GM19193 (cell line): ENCODE data around the gene ATOX1.

Source experiments
- POLR2A ChIP-seq: IDR thresholded peaks from 4 replicates; pipeline ENCODE4 v1.6.1; 2011; ENCODE audit not compliant: insufficient read depth, insufficient read length; ENCODE audit errors: extremely low read depth

ATOX1 gene

GRCh38 chr5:151758430-151759241 lies at the start of gene ATOX1:
ATOX1 (minus strand) TSS chr5:151758631; CDS start chr5:151758551, 80 bp downstream.
- peak; percentile 97 for TF ChIP-seq POLR2A

- no peak for TF ChIP-seq POLR2A
These were observed 47.2 kb upstream of the ATOX1 start for GRCh38 chr5:151805414-151806223.

GRCh38 chr5:151800532-151800931 lies 42.1 kb upstream of the ATOX1 start:
- TF ChIP-seq POLR2A, result no peak

GRCh38 chr5:151799407-151799806 lies 41.0 kb upstream of the ATOX1 start:
- TF ChIP-seq POLR2A, result no peak

- no peak for TF ChIP-seq POLR2A
These were observed 40.2 kb upstream of the ATOX1 start for GRCh38 chr5:151798674-151799073.

GRCh38 chr5:151795426-151795825 lies 37.0 kb upstream of the ATOX1 start:
- no peak for TF ChIP-seq POLR2A

- TF ChIP-seq POLR2A, result no peak
These were observed 34.9 kb upstream of the ATOX1 start for GRCh38 chr5:151793358-151793757.

GRCh38 chr5:151787817-151788216 lies 29.4 kb upstream of the ATOX1 start:
- TF ChIP-seq POLR2A, result no peak

- TF ChIP-seq POLR2A, result no peak
These were observed 28.0 kb upstream of the ATOX1 start for GRCh38 chr5:151786468-151786867.

GRCh38 chr5:151784141-151784540 lies 25.7 kb upstream of the ATOX1 start:
- no peak for TF ChIP-seq POLR2A

- TF ChIP-seq POLR2A, result no peak
These were observed 22.8 kb upstream of the ATOX1 start for GRCh38 chr5:151781201-151781600.

- TF ChIP-seq POLR2A, result no peak
These were observed 21.9 kb upstream of the ATOX1 start for GRCh38 chr5:151780348-151780747.

GRCh38 chr5:151779531-151780125 lies 21.2 kb upstream of the ATOX1 start:
- no peak for TF ChIP-seq POLR2A

- no peak for TF ChIP-seq POLR2A
These were observed 16.7 kb upstream of the ATOX1 start for GRCh38 chr5:151775025-151775606.

GRCh38 chr5:151773951-151774350 lies 15.5 kb upstream of the ATOX1 start:
- no peak for TF ChIP-seq POLR2A
